IPS DF 6.9 (cell line): ENCODE results near the gene UBE2S.
"Not testable (repeated sequence)": the region's sequence is repeated elsewhere in the genome, so short reads cannot be mapped to it uniquely, and the experiment has no call there.

Experiments
- DNase-seq: peaks from one replicate; pipeline ENCODE4 v3.0.0-alpha.2; 2013; ENCODE audit warnings: low read depth, low spot score
- H3K27ac ChIP-seq: one replicate; pipeline ENCODE4 v1.5.1; 2013; ENCODE audit warnings: low read length, control low read depth
- H3K27me3 ChIP-seq: 2 replicates; pipeline ENCODE4 v1.6.1; 2013; ENCODE audit warnings: mild to moderate bottlenecking, low read length; ENCODE audit not compliant: control insufficient read depth, insufficient read depth
- H3K36me3 ChIP-seq: 2 replicates; pipeline ENCODE4 v1.6.1; 2013; ENCODE audit warnings: low read length; ENCODE audit not compliant: control insufficient read depth, insufficient read depth
- H3K4me1 ChIP-seq: 2 replicates; pipeline ENCODE4 v1.6.1; 2013; ENCODE audit warnings: low read length; ENCODE audit not compliant: control insufficient read depth, insufficient read depth
- H3K4me3 ChIP-seq: 2 replicates; pipeline ENCODE4 v1.5.1; 2013; ENCODE audit warnings: mild to moderate bottlenecking, low read length
- H3K9me3 ChIP-seq: 2 replicates; pipeline ENCODE4 v1.6.1; 2013; ENCODE audit warnings: low read length, inconsistent platforms; ENCODE audit not compliant: control insufficient read depth, insufficient read depth
- WGBS: extraction: QIAGEN DNeasy Blood & Tissue Kit; methylation state at CpG from one replicate; pipeline ENCODE4 v1.1.7; 2013; ENCODE audit warnings: mixed read lengths, missing lambda C conversion rate; ENCODE audit not compliant: insufficient read length, insufficient coverage; 5-methylcytosine and 5-hydroxymethylcytosine counted together

The UBE2S gene

DNA sequence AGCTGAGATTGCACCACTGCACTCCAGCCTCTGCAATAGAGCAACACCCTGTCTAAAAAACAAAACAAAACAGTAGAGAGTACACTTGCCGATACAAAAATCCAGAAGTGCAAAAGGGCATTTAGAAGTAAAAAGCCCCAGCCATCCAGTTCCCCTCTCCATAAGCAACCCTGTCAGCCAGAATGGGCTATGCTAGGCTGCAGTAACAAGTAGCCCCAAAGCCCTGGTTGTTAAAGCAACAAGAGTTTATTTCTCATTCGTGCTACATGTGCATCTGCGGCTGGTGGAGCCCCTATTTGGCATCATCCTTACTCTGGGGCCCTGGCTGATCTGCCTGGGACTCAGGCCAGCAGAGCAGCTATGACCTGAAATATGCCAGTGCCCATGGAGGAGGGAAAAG lies 16.9 kb upstream of the UBE2S start:
- H3K4me3 ChIP-seq = no peak overlapping the region
- no peaks in the 10 kb centered on the region for H3K36me3 ChIP-seq
- H3K4me1 ChIP-seq = no peaks in the 10 kb centered on the region; the same call in 1 of the 2 replicates
- H3K27me3 ChIP-seq = no peaks in the 10 kb centered on the region
- WGBS = no CpG with 5 or more reads among the region's 3 CpGs
- H3K9me3 ChIP-seq = no peaks in the 10 kb centered on the region
- no peak for DNase-seq
- H3K27ac ChIP-seq = no peak overlapping the region

DNA sequence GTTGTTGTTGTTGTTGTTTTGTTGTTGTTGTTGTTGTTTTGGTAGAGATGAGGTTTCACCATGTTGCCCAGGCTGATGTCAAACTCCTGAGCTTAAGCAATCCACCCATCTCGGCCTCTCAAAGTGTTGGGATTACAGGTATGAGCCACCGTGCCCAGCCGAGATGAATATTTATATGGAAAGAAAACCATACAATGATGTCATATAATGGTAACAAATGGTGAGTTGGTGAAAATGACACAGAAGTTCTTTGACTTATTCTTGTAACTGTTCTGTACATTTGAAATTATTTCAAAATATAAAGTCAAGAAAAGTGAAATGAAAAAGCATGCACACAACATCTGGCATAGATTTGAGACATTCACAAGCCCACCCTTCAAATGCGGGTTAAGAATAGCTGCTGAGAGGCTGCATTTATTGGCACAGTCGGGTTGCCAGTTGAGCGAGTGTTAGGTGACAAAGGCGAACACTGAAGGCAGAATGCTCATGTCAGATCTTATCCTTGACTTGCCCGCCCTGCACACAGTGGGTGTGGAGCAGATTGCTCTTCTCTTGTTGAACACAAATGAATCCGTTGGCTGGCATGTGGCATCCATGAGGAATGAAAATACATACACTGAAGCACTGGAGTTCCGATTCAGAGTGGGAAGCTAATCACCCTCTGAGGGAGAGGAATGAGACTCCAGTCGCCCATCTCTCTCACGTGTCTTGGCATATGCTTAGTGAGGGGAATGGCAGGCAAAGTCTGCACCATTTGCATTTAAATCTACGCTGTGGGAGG lies 15.8 kb upstream of the UBE2S start:
- no peaks in the 10 kb centered on the region for H3K36me3 ChIP-seq
- no peaks in the 10 kb centered on the region for H3K27me3 ChIP-seq
- DNase-seq = no peak
- no CpG with 5 or more reads among the region's 13 CpGs for WGBS
- no peak overlapping the region for H3K27ac ChIP-seq
- H3K9me3 ChIP-seq = no peaks in the 10 kb centered on the region
- no peak overlapping the region for H3K4me3 ChIP-seq
- H3K4me1 ChIP-seq = no peaks in the 10 kb centered on the region; the same call in 1 of the 2 replicates

DNA sequence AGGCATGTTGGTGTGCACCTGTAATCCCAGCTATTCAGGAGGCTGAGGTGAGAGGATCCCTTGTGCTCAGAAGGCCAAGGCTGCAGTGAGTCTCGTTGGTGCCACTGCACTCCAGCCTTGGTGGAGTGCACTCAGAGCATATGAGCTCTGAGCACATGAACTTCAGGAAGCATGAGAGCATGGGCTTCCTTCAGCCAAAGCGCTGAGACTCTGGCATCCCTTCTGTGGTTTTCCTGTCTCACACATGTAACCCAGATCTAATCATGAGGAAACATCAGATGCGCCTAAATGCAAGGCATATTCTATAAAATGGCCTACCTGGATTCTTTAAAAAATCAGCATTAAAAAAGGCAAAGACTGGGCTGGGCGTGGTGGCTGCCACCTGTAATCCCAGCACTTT lies 13.7 kb upstream of the UBE2S start:
- not testable (repeated sequence) for H3K36me3 ChIP-seq, DNase-seq, H3K4me3 ChIP-seq, H3K27me3 ChIP-seq, H3K4me1 ChIP-seq, H3K27ac ChIP-seq, H3K9me3 ChIP-seq
- WGBS = no CpG with 5 or more reads among the region's 4 CpGs

DNA sequence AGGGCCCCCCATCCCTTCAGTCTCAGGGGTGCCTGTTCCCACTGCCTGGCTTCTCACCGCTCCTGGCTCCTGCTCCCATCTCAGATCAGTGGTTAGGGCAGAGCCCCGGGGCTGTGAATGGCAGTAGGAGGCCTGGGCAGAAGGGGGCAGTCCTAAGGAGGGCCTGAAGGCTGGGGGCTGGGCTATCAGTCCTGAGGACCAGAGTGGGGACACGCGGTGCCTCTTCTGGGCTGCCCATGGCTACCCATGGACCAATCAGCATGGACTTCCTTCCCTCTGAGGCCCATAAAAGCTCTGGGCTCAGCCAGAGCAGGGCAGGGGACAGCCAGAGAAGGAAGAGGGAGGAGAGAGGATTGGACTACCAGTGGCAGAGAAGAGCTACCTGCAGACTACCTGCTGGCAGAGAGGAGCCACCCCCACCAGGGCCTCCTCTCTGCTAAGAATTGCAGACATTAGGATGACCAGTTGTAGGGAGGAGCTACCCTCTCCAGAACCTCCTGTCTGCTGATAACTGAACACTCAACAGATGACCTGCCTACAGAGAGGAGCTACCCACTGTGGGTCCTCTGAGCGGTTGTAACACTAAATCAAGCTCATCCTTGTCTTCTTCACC lies 12.1 kb upstream of the UBE2S start:
- WGBS = no CpG with 5 or more reads among the region's 5 CpGs

DNA sequence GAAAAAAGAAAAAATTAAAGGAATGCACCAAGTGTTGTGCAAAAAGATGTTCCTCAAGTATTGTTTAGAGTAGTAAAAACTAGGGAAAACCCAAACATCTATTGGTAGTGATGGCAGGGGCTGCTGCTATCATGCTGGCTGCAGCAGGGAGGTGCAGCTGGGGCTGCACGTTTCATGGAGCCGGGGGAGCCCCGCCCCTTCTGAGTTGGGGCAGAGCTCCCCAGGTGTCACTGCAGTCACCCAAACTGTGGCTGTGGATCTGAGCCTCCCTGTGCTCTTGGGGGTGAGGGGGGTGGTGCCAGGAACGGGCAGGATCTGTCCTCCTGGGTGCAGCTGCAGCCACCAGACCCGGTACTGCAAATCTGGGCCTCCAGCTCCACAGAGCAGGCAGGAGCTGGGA lies 11.5 kb upstream of the UBE2S start:
- no peaks in the 10 kb centered on the region; the same call in 1 of the 2 replicates for H3K4me1 ChIP-seq
- WGBS = no CpG with 5 or more reads among the region's 5 CpGs
- DNase-seq = no peak
- no peaks in the 10 kb centered on the region for H3K27me3 ChIP-seq
- H3K27ac ChIP-seq = no peak overlapping the region
- no peaks in the 10 kb centered on the region for H3K36me3 ChIP-seq
- H3K9me3 ChIP-seq = no peaks in the 10 kb centered on the region
- no peak overlapping the region for H3K4me3 ChIP-seq

More for the DNA sequence above, 12.1 kb upstream of the UBE2S start:
- Histone ChIP-seq H3K4me3 (no peak overlapping the region), H3K27me3 (no peaks in the 10 kb centered on the region), H3K4me1 (no peaks in the 10 kb centered on the region; the same call in 1 of the 2 replicates), H3K36me3 (no peaks in the 10 kb centered on the region), H3K27ac (no peak overlapping the region), H3K9me3 (no peaks in the 10 kb centered on the region)
- no peak for DNase-seq

DNA sequence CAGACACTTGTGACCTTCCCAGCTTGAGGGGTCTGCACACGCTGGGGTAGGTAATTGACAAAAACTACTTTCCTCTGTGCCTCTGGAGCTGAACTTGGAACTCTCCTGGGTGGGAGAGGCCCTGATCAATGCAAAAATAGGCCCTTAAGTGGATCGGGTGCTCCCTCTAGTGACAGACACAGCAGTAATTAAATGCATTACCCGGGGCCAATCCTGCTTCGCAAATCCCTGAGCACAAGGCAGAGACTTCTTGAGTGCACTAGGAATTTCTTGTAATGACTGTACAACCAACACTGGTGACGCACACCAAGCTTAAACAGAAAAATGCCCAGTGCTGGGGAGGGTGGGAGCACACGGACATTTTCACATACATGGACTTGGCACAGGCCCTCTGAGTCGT lies 10.6 kb upstream of the UBE2S start:
- Histone ChIP-seq H3K27me3 (no peaks in the 10 kb centered on the region), H3K36me3 (no peaks in the 10 kb centered on the region), H3K9me3 (no peaks in the 10 kb centered on the region), H3K4me3 (no peak overlapping the region), H3K27ac (no peak overlapping the region), H3K4me1 (no peaks in the 10 kb centered on the region)
- no peak for DNase-seq
- WGBS = no CpG with 5 or more reads among the region's 7 CpGs

DNA sequence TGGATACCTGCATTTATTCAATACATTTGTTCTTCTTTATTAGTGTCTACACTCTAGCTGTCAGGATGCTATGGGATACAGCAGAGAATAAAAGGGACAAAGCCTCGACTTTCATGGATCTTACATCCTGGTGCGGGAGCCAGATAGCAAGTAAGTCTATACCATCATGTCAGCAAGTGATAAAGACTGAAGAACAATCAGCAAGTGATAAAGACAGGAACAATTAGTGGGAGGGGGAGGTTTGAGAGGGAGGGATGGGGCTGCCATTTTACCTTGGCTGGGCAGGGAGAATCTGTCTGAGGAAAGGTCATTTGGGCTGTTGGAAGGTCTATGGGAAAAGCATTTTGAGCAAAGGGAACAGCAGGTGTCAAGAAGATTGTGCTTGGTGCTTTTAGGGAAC lies 2.6 kb upstream of the UBE2S start:
- Histone ChIP-seq H3K4me3 (no peak overlapping the region), H3K27me3 (no peaks in the 10 kb centered on the region), H3K36me3 (peaks cover 2% of the 10 kb centered on the region; the same call in 1 of the 2 replicates), H3K27ac (no peak overlapping the region), H3K9me3 (no peaks in the 10 kb centered on the region), H3K4me1 (peaks cover 7% of the 10 kb centered on the region; the same call in 1 of the 2 replicates)
- no peak for DNase-seq
- WGBS = no CpG with 5 or more reads among the region's 2 CpGs

DNA sequence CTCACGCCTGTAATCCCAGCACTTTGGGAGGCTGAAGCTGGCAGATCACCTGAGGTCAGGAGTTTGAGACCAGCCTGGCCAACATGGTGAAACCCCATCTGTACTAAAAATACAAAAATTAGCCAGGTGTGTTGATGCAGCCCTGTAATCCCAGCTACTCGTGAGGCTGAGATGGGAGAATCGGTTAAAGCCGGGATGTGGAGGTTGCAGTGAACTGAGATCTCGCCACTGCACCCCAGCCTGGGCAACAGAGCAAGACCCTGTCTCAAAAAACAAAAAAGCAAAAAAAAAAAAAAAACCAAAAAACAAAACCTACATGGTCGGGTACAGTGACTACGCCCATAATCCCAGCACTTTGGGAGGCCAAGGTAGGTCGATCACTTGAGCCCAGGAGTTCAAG lies 1.6 kb upstream of the UBE2S start:
- not testable (repeated sequence) for H3K36me3 ChIP-seq, H3K4me3 ChIP-seq, H3K27ac ChIP-seq, DNase-seq, H3K4me1 ChIP-seq, H3K9me3 ChIP-seq, H3K27me3 ChIP-seq
- WGBS = no CpG with 5 or more reads among the region's 8 CpGs

DNA sequence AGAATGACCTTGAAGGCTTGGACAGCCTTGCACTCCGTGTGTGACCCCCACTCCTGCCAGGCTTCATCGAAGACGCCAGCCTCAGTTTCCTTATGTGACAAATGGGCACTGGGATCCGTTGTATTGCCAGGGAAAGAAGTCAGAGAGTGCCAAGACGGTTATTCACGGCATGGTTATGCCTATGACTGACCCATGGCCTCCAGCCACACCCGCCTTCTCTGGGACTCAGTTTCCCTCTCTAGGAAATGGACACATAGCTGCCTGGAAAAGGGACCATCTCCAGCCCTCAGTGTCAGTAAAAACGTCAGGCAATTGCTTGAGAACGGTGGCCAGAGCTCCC lies 915 bp upstream of the UBE2S start:
- no peaks in the 10 kb centered on the region for H3K9me3 ChIP-seq
- WGBS = no CpG with 5 or more reads among the region's 9 CpGs
- H3K4me1 ChIP-seq = peaks cover 7% of the 10 kb centered on the region; the same call in 1 of the 2 replicates
- DNase-seq = no peak
- peaks cover 12% of the 10 kb centered on the region; the same call in 1 of the 2 replicates for H3K36me3 ChIP-seq
- H3K4me3 ChIP-seq = no peak overlapping the region
- H3K27me3 ChIP-seq = no peaks in the 10 kb centered on the region
- no peak overlapping the region for H3K27ac ChIP-seq

DNA sequence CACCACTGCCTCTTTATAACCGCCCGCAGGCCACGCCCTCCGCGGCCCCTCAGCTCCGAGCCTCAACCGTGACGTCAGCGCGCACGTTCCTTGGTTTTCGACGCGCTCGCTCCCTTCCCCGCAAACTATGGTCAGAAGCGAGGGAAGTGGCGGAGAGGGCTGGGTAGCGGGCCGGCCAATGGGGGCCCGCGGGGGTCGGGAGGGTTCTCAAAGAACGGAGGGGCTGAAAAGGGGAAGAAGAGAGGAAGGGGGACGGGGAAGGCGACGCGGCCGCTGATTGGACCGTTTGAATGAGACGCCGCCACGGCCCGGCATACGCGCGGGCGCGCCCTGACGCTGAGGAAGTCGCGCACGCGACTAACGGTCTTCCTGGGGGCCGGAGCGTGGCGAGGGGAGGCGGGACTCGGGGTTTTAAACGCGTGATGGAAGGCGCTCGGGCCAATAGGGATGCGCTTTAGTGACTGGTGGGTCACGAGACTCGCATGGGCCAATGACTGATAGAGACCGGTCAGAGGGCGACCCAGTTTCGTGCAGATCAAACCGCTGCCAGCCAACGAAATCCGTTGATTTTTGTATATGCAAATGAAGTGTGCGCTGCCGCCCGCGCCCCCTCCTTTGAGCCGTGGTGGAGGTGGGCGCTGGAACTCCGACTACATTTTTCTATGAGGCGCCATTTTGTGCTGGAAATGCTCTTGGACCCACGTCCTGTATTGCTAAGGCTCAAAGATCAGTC lies 378 bp upstream of the UBE2S start:
- peak; percentile 97 for DNase-seq
- peak overlapping the region; percentile 85; the same call in 1 of the 2 replicates for H3K4me3 ChIP-seq
- H3K27ac ChIP-seq = no peak overlapping the region
- H3K9me3 ChIP-seq = no peaks in the 10 kb centered on the region
- H3K27me3 ChIP-seq = no peaks in the 10 kb centered on the region
- H3K4me1 ChIP-seq = peaks cover 7% of the 10 kb centered on the region; the same call in 1 of the 2 replicates
- WGBS = no CpG with 5 or more reads among the region's 72 CpGs
- peaks cover 12% of the 10 kb centered on the region for H3K36me3 ChIP-seq
